ENCODE results near the gene ST13.

DNA sequence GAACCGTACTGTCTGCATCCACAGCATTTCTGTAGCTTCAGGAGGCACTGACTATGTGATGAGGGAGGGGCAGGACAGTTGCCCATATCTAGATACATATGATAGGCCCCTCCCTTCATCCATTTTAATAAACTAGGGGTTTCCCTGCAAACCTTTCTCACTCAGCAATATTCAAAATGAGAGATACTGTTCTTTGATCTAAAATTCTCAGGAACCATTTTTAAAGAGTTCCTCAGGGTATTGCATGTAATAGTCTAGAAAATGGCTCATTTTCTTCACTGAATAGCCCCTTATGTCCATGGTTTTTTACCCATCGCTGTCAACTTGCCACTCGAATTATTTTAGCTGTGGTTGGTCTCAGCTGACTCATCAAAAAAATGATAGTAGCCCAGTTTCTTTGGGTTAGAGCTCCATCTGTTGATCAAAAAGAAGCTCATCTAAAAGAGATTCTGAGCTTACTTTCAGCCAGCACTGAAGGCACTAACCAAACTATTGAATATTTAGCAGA lies 42.5 kb upstream of the ST13 start:
- TF ChIP-seq, protein P1, sequence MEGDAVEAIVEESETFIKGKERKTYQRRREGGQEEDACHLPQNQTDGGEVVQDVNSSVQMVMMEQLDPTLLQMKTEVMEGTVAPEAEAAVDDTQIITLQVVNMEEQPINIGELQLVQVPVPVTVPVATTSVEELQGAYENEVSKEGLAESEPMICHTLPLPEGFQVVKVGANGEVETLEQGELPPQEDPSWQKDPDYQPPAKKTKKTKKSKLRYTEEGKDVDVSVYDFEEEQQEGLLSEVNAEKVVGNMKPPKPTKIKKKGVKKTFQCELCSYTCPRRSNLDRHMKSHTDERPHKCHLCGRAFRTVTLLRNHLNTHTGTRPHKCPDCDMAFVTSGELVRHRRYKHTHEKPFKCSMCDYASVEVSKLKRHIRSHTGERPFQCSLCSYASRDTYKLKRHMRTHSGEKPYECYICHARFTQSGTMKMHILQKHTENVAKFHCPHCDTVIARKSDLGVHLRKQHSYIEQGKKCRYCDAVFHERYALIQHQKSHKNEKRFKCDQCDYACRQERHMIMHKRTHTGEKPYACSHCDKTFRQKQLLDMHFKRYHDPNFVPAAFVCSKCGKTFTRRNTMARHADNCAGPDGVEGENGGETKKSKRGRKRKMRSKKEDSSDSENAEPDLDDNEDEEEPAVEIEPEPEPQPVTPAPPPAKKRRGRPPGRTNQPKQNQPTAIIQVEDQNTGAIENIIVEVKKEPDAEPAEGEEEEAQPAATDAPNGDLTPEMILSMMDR (IDR thresholded peaks at IDR 0.05), result peak; percentile 32 to 57 (median 45)
- TF ChIP-seq POLR2AphosphoS5 (IDR thresholded peaks at IDR 0.05), result no peak

Measured in transverse colon (tissue), 4 donors.